MM.1S (cell line): ENCODE results near the gene IZUMO2.

Experiments used
- CTCF ChIP-seq: fragments of 300-600 bp; sonication (generic); IDR thresholded peaks from 2 replicates; pipeline ENCODE4 v1.5.1; 2016; ENCODE audit warnings: antibody characterized with exemption, low read length, mixed read lengths
- EZH2 ChIP-seq: fragments of 300-600 bp; sonication (generic); optimal IDR thresholded peaks from 2 replicates; pipeline ENCODE3; 2017; ENCODE audit warnings: low read depth, mild to moderate bottlenecking, antibody characterized with exemption, low read length, mixed read lengths
- EZH2phosphoT487 ChIP-seq: fragments of 300-600 bp; sonication (generic); IDR thresholded peaks from 2 replicates; pipeline ENCODE4 v1.6.1; 2018; ENCODE audit warnings: antibody characterized with exemption, low read length

DNA sequence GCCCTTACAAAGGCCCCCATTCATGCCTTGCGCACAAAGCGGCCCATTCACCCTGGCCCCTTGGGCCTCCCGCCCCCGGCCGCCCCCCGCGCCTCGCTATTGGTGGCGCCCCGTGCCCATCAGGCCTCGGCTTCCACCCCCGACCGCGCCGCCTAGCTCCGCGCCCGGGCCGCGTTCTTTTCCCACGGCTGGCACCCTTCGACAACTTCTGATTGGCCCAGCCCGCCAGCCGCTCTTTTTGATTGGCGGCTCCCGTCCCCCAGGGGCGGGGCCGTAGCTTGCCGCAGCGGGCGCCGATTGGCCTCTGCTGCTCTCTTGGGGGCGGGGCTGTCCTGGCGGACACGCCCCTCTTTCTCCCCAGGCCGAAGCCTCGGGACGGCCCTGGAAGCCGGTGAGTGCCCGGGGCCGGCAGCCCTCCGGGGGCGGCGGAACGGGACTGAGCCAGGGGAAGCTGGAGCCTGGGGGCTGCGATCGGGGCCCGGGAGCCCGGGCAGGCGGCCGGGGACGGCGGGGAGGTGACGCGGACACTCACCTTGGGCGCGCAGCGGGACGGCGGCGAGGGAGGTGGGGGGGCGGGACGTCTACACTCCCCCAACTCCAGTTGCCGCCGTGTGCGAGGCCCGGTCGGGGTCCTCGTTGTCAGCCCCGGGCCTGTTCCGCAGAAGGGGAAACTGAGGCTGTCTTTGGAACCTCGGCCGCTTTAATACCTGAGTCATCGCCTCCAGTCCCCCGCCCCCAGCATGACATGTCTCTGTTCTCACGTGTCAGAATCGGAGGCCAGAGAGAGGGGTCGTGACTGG, 40.4 kb upstream of the IZUMO2 start, which contains the start of gene MYH14:
- TF ChIP-seq CTCF (no peak), EZH2 (no peak), EZH2phosphoT487 (no peak)
